Omental fat pad (tissue), 4 donors: ENCODE measurements around the gene ARHGAP15. TPM values are rescaled to one million over a fixed set of nuclear protein-coding genes. Genes with fewer than 3 reads are reported as not detected.

Experiments
- ATAC-seq: fragments of 150-250 bp; one replicate; pipeline ENCODE4 v1.9.1; 2016; ENCODE audit warnings: mild to moderate bottlenecking, moderate library complexity; ENCODE audit not compliant: low FRiP score
- DNase-seq: peaks from one replicate; pipeline ENCODE4 v3.0.0-alpha.2; 2019; ENCODE audit warnings: low spot score
- CTCF ChIP-seq, 3 donors: fragments of 450-650 bp; IDR thresholded peaks; one replicate each; pipeline ENCODE4 v1.5.1; 2016 to 2017; ENCODE audit warnings: antibody characterized with exemption in 3 of 3, mild to moderate bottlenecking in 3 of 3, moderate library complexity in 2 of 3
- total RNA-seq, 4 donors: library from RNA; depleted of rRNA; stranded (reverse); fragments of >200 nt; gene quantifications; one replicate each; pipeline ENCODE4 v1.1.0, GENCODE V29; 2016

ARHGAP15 gene
- total RNA-seq, 4 donors from 2014 or later, result 12.2 to 27.6 (median 20.7) TPM

- ATAC-seq, result no peak
- TF ChIP-seq CTCF (IDR thresholded peaks at IDR 0.05), result no peak
- no peak for DNase-seq
Measured at GRCh38 chr2:143675021-143675420, 545.8 kb downstream of the ARHGAP15 start.

- no peak for DNase-seq
- ATAC-seq, result no peak
- no peak for TF ChIP-seq CTCF (IDR thresholded peaks at IDR 0.05)
Measured at GRCh38 chr2:143679617-143680016, 550.4 kb downstream of the ARHGAP15 start.

- DNase-seq (no peak), ATAC-seq (no peak)
- TF ChIP-seq CTCF (IDR thresholded peaks at IDR 0.05), result no peak
Measured at GRCh38 chr2:143680885-143681405, 551.7 kb downstream of the ARHGAP15 start.

GRCh38 chr2:143682436-143683055 is 553.3 kb downstream of the ARHGAP15 start:
- DNase-seq, result no peak
- no peak for ATAC-seq
- no peak for TF ChIP-seq CTCF (IDR thresholded peaks at IDR 0.05)

- ATAC-seq (no peak), DNase-seq (no peak)
- TF ChIP-seq CTCF (IDR thresholded peaks at IDR 0.05), result no peak
Measured at GRCh38 chr2:143683977-143684376, 554.8 kb downstream of the ARHGAP15 start.

- no peak for TF ChIP-seq CTCF (IDR thresholded peaks at IDR 0.05)
- ATAC-seq (no peak), DNase-seq (no peak)
Measured at GRCh38 chr2:143684551-143685320, 555.5 kb downstream of the ARHGAP15 start.
